ENCODE data around the gene SCN9A. TPM values are rescaled to one million over a fixed set of nuclear protein-coding genes. Genes with fewer than 3 reads are reported as not detected.
A peak's percentile ranks its signal among the peaks of the same experiment; 100 is the strongest.
"Not testable (repeated sequence)": the region's sequence is repeated elsewhere in the genome, so short reads cannot be mapped to it uniquely, and the experiment has no call there.

SCN9A gene
- total RNA-seq, 1 donor from 2014 or later, result 121 TPM

DNA sequence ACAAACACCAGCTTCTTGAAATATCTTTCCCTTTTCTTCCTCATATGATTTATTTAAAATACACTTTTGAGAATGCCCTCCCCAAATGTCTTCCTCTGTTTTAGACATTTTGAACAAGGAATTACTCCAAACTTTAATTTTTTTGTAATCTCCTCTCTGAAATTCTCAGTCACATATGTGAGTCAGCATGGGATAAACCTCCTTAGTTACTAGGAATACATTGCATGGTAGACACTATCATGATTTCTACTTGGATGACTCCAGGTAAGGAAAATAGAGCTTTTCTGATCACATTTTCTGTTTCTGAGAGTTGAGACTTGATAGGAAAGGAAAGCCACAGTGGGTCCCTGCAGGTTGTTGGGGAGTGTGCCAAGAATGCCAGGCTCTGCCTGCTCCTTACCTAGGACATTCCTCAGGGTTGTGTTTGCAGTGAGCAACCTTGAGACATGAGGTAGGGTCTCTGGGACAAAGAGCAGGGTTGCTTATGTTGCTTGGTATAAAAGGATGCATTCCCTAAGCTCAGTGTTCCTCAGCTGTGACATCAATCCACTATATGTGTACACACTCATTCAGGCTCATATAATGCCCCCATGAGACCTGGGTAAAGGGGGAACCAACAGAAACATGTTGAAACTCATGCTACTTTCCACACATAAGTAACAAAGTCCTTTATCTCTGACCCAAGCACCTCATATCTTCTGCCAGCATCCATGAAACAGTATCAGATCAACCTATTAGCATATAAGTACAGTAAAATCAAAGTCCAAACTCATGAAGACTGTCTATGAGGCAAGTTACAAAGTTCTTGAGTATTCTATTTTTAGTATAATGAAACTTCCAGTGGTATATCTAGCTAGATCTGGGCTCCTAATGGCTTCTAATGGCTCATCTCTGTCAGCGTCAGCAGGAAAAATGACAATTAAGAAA lies 135.1 kb downstream of the SCN9A start:
- no peak for DNase-seq

GRCh38 chr2:166239548-166239947 lies 136.2 kb downstream of the SCN9A start:
- no peak for DNase-seq

DNA sequence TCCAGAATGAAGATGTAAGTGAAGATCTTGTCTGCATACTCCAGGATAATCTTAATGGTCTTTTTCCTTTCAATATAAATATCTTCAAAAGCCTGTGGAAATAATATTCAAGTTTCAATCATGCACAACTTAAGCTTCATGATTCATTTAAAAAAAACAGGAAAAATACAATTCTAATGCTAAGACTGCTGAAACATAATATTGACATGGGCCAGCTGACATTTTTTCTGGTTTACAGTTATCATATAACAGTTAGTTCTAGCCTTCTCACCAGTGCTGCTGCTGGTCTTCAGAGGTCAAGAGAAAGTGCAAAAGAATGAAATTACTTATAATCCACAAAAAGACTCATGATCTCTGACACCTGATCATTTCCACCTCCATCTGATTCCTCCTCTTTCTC lies 137.6 kb downstream of the SCN9A start:
- DNase-seq, result no peak

DNA sequence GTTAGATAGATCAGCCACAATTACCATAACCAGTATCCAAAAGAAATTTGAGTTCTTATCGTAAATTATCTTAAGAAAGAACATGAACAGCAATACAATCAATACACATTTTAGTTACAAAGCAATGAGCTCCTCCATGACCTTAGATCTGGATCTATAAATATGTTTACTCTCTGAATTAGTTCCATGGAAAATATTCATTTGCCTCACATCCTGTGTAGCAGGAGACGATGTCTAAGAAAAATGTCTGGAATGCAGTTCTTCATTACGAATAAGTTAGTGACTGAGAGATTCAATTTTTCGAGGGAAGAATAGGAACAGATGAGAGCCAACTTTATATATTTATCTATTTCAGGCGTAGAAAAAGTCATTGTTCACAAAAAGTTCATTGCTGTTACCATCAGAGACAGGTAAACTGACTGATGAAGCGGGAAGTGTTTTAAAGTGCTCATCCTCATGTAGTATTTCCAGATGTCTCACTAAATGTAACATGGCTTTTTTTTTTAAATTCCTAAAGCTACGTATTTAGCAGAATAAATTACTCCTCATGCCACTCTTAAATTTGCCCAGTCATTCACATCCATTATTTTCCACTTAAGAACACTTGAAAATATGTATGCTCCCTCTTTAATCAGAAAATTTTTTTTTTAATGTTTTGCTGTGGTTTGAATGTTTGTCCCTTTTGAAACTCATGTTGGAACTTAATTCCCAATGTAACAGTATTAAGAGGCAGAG lies 141.5 kb downstream of the SCN9A start:
- no peak for DNase-seq

DNA sequence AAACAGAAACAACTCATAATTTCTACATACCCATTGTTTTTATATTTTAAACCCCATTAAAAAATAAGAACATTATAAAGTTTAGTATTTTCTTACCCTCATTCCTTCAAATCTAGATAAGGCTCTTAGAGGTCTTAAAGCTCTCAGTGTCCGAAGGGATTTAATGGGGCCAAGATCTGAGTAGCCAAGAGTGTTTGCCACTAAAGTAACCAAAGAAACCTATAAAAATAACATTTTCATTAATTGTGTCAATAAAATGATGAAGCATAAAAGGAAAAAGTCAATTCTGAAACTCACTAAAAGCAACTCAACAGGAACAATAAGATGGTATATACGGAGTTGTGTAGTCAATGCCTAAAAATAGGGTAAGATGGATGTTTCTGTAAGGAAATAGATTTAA lies 142.5 kb downstream of the SCN9A start:
- no peak for DNase-seq

GRCh38 chr2:166230724-166231070 lies 145.0 kb downstream of the SCN9A start:
- no peak for DNase-seq

DNA sequence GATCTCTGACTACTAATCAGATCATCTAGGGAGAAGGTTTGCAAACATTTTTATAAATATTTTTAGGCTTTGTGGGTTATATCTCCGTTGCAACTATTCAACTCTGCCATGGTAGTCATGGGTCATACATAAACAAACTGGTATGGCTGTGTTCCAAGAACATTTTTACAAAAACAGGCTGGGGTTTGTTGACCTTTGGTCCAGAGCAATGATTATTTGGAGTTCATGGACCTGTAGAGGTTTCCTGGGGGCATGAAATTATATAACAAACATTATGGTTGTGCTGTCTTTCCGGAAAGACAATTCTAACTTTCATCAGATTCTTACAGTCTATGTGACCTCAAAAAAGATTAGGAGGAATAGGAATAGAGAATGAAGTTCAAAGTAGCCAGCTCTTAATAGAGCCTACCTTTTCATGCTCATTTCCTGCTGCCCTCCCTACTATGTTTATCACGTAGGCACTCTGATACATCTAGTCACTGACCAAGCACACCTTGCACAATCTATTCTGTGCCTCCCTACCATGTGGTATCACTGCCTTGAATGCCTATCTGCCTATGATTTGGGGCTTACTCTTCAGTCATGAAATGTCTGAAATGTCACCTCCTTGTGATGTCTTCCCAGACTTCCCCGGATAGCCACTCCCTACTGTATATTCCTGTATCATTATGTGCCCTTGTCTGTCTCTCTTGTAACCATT lies 145.6 kb downstream of the SCN9A start:
- DNase-seq, result no peak

DNA sequence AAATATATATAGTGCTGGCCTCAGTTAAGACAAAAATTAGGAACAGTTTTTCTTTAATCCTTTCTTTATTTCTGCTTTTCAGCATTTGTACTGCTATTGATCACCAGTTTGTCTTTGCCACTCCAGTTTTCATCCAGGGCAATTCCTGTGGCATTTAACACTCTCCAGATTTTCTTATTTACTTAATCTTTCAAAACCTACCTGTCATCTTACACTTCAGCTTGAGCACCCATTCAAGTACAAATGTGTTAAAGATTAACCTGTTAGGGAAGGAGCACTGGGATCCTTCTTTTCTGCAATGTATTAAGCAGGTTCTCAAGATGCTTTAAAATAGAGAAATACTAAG lies 146.1 kb downstream of the SCN9A start:
- DNase-seq, result no peak

DNA sequence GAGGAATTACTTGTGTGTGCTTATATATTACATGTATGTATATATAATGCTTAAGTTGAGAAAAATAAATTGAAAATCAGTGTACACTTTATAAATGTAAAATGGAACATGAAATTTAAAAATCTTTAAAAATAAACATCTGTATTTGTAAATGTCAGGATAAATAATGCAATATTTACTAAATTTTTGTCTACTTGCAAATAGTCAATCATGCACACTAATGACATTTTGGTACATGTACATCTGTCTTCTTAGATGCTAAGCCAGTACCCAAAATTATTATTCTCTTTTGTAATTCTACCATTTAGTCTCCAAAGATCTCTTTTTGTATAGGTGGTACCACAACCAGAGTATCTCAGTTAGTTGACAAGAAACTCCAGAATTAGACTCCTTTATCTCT lies 151.5 kb downstream of the SCN9A start:
- DNase-seq, result no peak

- no peak for DNase-seq
These were observed 152.4 kb downstream of the SCN9A start for GRCh38 chr2:166223298-166223697.

- DNase-seq, result no peak
These were observed 164.7 kb downstream of the SCN9A start for GRCh38 chr2:166211079-166211478.

- DNase-seq, result not testable (repeated sequence)
These were observed 165.8 kb downstream of the SCN9A start for GRCh38 chr2:166209944-166210343.

- DNase-seq, result not testable (repeated sequence)
These were observed 166.4 kb downstream of the SCN9A start for GRCh38 chr2:166209367-166209766.

DNA sequence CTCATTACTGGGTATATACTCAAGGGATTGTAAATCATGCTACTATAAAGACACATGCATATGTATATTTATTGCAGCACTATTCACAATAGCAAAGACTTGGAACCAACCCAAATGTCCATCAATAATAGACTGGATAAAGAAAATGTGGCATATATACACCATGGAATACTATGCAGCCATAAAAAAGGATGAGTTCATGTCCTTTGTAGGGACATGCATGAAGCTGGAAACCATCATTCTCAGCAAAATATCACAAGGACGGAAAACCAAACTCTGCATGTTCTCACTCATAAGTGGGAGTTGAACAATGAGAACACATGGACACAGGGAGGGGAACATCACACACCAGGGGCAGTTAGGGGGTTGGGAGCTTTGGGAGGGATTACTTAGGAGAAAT lies 169.6 kb downstream of the SCN9A start:
- not testable (repeated sequence) for DNase-seq

GRCh38 chr2:166202778-166203177 lies 173.0 kb downstream of the SCN9A start:
- DNase-seq, result no peak

- DNase-seq, result no peak
These were observed 178.3 kb downstream of the SCN9A start for GRCh38 chr2:166197446-166197845.

DNA sequence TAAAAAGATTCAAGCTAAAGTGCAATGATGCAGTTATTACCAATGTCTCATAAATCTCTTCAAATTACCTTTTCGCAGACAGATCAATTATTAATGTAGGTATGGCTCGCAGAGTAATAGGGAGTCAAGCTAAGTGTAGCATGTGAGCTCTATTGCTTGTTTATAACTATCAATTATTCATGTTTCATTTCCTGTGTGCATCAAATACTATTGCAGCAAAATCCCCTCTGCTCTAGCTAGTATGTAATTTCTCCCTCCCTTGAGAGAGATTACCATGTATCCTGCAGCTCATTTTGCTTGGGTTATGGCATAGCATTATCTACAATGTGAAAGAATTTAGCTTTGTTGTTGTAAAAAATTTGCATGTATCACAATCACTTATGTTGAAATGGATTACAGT lies 182.3 kb downstream of the SCN9A start:
- DNase-seq, result no peak

GRCh38 chr2:166188084-166188483 lies 187.7 kb downstream of the SCN9A start:
- no peak for DNase-seq

GRCh38 chr2:166184789-166185188 lies 191.0 kb downstream of the SCN9A start:
- DNase-seq, result no peak

GRCh38 chr2:166181813-166182154 lies 194.0 kb downstream of the SCN9A start:
- no peak for DNase-seq

DNA sequence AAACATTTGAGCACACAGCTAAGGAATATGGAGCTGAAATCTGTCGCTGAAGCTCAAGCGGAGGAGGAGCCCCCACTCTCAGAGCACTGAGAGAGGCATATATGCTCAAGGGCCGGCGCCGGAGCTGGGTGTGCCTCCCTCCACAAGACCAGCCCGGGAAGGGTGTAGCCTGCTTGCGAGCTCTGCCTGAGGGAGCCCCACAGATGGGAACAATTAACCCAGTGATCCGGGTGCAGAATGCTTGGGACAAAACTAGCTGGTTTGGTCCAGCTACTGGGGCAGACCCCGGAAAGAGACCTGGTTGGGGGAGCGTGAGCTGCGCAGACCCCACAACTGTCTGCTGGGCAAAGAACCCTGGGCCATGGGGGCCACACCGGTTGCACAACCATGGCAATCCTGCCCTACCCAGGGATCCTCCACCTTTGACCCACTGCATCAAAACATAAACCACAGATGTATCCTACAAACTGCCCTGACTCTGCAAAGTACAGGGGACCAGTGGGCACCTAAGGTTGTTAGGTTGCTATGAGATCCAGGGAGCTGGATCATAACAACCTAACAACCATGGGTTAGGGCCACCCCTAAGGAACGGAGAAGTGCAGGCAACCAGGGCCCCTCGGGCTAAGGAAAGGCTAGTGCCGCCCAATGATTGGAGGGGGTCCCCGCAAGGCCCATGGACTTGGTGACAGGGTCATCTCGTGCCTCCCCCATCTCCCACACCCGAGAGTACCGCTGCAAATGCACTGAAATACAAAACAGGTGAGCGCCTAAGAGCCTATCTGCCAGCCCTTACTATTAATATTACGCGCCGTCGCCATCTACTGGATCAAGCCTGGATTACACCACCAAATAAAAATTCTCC lies 194.6 kb downstream of the SCN9A start:
- DNase-seq, result peak; percentile 21

- DNase-seq, result no peak
These were observed 196.5 kb downstream of the SCN9A start for GRCh38 chr2:166179201-166179600.
